WTC11 (cell line): ENCODE measurements around the gene RGSL1.

Source experiments
- RELA ChIP-seq: sonication (generic); formaldehyde crosslinking; IDR thresholded peaks from 2 replicates; pipeline ENCODE4 v1.8.1; 2022; ENCODE audit warnings: missing genetic modification reagents, mild to moderate bottlenecking, borderline replicate concordance
- TP53 ChIP-seq: sonication (generic); formaldehyde crosslinking; IDR thresholded peaks from 2 replicates; pipeline ENCODE4 v1.8.1; 2023; ENCODE audit warnings: mild to moderate bottlenecking, missing genetic modification reagents
- TF ChIP-seq, protein P1 (sequence below): sonication (generic); formaldehyde crosslinking; conservative IDR thresholded peaks from 2 replicates; pipeline ENCODE4 v1.8.1; 2022; ENCODE audit warnings: mild to moderate bottlenecking, missing genetic modification reagents

- TF ChIP-seq RELA (CRISPR knock-in tag), result no peak
- no peak for TF ChIP-seq TP53 (CRISPR knock-in tag)
- TF ChIP-seq, protein P1, sequence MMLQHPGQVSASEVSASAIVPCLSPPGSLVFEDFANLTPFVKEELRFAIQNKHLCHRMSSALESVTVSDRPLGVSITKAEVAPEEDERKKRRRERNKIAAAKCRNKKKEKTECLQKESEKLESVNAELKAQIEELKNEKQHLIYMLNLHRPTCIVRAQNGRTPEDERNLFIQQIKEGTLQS, result no peak
These were observed 147.0 kb downstream of the RGSL1 start for GRCh38 chr1:182596934-182597333.
